ENCODE data around the gene TRMT10B.

Gene TRMT10B

DNA sequence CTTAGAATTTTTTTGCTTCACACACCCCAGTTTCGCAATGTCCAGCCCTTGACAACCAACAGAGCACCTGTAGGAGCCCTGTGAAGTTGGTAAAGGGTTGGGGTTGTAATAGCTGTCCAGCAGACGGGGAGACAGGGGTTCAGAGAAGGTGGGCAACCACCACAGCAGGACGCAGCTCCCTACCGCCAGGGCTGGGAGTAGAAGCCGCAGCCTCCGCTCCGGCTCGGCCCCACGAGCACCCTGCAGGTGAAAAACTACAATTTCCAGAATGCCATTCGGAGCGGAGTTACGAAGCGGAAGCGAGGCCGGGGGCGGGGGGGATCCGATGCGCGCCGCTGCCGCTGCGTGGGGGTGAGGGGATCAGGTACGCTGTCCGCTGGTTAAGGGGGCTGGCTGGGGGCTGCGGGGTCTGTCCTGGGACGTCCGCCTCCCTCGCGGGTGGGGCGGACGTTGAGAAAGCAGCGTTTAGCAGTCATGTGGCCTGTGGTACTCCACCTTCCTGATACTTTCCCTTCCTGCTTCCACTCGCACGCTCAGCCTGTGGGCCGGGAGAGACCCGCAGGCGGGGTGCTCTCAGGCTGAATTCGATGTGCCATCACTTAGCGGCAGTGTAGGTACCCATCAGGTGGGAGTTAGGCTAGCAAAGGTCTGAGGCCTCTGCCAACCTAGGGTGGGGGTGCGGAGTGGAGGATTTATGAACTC is at the start of gene TRMT10B:
Gene TRMT10B, plus strand, starts transcription at position 317 of the 702 bp plus-strand sequence. CDS start 8,127 bp downstream, outside the sequence.
- peak; percentile 28 to 31 for DNase-seq (ENCODE audit: low read depth in 2 of 2)

GRCh38 chr9:37705787-37706186 is 47.8 kb upstream of the TRMT10B start:
- DNase-seq (ENCODE audit: low read depth in 2 of 2), result no peak

DNA sequence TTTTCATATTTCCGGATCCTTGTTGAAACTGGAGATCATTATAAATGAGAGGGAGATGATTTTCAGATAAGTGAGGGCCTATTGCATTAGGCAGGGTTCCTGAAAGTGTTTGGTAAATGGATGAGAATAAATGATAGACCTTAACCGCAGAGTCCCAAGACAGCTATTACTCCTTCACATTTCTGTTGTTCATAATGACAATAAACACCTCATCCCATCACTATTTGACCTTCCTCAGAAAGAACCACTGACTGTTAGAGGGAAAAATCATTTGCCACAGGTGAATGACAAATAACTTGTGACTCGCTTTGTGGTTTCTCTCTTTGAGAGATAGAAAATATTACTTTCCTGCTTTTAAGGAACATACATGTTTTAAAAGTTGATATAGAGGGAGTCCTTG is 47.3 kb upstream of the TRMT10B start:
- DNase-seq (ENCODE audit: low read depth in 2 of 2), result peak; percentile 12 to 20

- DNase-seq (ENCODE audit: low read depth in 2 of 2), result no peak
Observed at GRCh38 chr9:37707748-37708147, 45.9 kb upstream of the TRMT10B start.

- no peak for DNase-seq (ENCODE audit: low read depth in 2 of 2)
Observed at GRCh38 chr9:37710046-37710445, 43.6 kb upstream of the TRMT10B start.

DNA sequence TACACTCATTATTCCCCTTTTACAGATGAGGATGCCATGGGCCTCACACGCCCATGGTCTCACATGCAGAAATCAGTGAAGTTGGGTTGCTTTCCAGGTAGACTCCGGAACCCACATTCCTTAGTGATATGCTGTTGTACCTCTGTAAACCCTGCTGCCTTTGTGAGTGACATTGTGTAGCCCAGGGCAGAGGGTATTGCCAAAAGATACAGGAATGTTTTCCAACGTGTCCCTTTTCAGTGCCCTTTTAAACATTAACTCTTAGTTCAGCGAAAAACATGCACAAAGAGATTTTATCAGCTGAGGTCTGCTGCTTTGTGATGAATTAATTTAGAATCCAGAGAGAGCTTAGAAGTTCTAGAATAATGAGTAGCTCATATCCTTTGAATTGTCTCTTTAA is 38.3 kb upstream of the TRMT10B start:
- DNase-seq (ENCODE audit: low read depth in 2 of 2), result no peak

GRCh38 chr9:37715991-37716505 is 37.6 kb upstream of the TRMT10B start:
- DNase-seq (ENCODE audit: low read depth in 2 of 2), result no peak

DNA sequence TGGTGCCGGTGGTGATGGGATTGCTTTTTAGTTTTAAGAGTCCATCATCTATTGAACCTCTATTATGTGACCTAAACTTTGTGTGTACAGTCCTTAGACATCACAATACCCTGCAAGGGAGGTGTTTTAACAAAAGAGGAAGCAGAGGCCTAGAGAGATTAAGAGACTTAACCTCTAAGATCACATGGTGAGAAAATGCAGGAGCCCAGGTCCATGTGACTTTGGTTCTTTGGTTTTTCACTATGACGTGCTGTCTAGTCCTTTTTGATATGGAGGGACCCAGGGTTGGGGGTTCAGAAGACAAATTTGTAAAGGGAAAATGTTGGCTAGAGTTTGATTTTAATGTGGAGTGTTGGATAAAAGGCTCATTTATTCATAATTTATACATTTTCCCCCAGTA is 34.1 kb upstream of the TRMT10B start:
- no peak for DNase-seq (ENCODE audit: low read depth in 2 of 2)

- no peak for DNase-seq (ENCODE audit: low read depth in 2 of 2)
Observed at GRCh38 chr9:37727013-37727412, 26.6 kb upstream of the TRMT10B start.

DNA sequence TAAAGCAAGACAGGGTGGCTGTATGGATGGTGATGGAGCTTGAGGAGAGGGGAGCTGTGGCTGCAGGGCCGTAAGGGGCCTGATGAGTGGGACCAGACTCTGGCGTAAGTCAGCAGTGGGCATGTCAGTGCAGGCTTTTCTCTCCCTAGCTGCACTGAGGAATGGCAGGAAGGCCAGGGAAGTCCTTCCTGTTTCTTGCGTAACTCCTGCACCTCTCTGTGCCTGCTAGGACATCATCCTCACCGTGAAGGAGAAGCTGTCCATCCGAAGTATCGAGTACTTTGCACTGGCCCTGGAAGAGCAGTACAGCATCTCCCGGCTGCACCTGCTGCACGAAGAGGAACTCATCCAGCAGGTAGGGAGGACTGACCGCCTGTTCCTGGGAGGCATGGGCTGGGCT is 24.1 kb upstream of the TRMT10B start:
- DNase-seq (ENCODE audit: low read depth in 2 of 2), result no peak

- DNase-seq (ENCODE audit: low read depth in 2 of 2), result no peak
Observed at GRCh38 chr9:37730256-37730655, 23.3 kb upstream of the TRMT10B start.

- DNase-seq (ENCODE audit: low read depth in 2 of 2), result no peak
Observed at GRCh38 chr9:37730839-37731238, 22.8 kb upstream of the TRMT10B start.

DNA sequence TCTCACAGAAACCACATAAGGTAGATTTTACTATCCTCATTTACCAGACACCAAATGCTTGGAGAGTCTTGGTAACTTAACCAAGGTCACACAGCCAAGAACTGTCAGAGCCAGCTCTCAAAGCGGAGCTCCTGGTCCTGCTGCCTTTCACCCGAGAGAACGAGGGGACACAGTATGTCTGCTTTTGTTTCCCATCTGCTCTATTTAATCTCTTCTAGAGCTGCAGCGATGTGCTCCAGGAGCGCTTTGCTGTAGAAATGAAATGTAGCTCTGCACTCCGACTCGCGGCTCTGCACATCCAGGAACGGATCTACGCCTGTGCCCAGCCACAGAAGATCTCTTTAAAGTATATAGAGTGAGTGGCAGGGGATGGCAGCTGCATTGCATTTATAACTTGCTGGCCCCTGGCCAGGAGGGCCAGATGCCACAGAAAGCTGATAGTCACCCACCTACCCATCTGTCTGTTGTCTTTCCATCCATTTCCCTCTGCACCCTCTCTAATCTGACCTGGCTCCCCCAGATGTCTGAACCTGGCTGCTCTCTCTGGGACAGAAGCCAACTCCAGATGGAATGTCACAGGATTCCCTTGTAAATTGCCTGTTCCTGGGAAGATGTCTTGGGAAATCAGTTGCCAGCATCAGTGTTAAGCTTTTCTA is 21.4 kb upstream of the TRMT10B start:
- DNase-seq (ENCODE audit: low read depth in 2 of 2), result no peak

DNA sequence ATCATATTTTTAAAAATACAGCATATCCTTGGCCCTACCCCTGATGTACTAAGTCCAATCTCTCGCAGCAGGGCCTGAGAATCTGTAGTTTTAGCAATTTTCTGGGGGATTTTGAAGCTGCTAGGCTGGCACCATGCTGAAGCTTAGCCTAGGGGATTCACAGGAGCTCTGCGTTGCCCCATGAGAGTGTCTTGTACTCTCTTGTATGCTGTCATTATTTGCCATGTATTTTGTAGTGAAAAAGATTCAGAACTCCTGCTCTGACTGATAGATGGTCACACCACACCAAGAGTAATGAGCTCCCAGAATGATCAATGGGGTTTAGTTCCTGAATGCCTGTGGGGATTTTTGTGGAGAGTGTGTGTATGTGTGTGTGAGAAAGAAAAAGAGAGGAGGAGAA is 20.7 kb upstream of the TRMT10B start:
- DNase-seq (ENCODE audit: low read depth in 2 of 2), result no peak

- DNase-seq (ENCODE audit: low read depth in 2 of 2), result no peak
Observed at GRCh38 chr9:37739222-37739621, 14.4 kb upstream of the TRMT10B start.

GRCh38 chr9:37740128-37740527 is 13.5 kb upstream of the TRMT10B start:
- no peak for DNase-seq (ENCODE audit: low read depth in 2 of 2)

DNA sequence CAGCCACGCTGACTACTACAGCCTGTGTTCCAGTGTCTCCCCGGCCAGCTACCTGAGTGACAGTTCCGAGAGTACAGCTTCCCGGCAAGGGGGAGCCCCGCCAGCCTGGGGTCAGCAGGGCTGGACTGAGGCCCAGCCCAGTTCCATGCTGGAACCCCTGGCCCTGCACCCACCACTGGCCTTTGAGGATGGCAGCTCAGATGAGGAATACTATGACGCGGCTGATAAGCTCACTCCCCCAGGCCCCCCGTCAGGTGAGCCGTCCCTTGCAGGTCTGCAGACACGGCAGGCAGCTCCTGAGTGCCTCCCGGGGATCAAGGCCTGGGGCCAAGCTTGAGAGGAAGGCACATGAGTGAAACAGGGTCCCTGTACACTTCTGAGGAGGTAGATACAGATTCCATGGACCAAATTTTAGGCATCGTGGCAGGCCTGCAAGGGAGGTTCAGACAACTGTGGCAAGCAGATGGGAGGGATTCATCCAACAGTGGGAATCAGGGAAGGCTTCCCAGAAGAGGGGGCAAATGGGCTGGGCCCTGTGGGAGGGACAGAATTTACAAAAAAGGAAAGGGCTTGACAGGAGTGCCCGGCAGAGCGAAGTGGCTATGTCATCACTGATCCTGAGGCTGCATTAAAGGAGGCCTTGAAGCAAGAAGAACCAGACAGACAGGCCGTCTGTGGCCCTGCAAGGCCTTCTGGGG is 12.8 kb upstream of the TRMT10B start:
- no peak for DNase-seq (ENCODE audit: low read depth in 2 of 2)

DNA sequence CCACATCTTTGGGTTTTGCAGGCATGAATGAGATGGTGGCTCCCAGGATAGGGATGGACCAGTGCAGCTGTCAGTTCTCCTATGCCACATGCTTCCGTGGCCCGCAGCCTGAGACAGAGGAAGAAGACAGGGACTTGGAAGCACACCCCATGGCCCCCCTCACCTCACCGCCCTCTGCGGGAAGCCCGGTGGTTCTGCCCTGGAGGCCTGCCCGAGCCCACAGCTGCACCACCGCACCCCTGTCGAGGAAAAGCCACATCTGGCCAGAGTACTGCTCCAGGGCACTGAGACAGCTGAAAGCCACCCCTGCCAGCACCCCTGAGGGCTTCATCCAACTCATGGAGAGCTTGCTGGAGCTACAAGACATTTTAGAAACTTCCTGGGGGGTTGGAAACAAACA is 7.6 kb upstream of the TRMT10B start:
- DNase-seq (ENCODE audit: low read depth in 2 of 2), result no peak

GRCh38 chr9:37746448-37747270 is 6.9 kb upstream of the TRMT10B start:
- DNase-seq (ENCODE audit: low read depth in 2 of 2), result no peak

DNA sequence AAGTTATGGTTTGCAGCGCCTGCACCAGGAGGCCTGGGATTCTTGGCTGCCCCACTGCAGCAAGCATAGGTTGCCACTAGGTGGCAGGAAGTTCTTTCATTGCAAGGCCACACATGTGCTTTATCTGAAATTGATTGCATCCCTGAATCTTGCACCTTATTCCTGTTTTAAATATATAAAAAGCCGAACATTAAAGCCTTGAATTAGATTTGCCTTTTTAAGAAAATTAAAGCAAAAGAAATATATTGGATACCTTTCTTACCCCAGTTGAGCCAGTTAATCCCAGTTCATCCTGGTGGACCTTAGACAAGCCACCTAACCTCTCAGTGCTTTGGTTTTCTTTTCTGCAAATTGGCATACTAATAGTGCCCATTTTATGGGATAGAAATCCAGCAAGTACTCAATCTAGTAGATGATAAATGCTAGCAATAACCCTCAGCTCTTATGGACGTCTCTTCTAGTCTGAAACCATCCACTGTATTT is 6.3 kb upstream of the TRMT10B start:
- DNase-seq (ENCODE audit: low read depth in 2 of 2), result peak in 1 of 2 experiments; percentile 35

- no peak for DNase-seq (ENCODE audit: low read depth in 2 of 2)
Observed at GRCh38 chr9:37749129-37749528, 4.5 kb upstream of the TRMT10B start.

GRCh38 chr9:37751186-37751585 is 2.4 kb upstream of the TRMT10B start:
- DNase-seq (ENCODE audit: low read depth in 2 of 2), result no peak

All from fibroblast of skin of left quadriceps (primary cell).